Measurements from ENCODE around the gene ZHX3.

ZHX3 gene

DNA sequence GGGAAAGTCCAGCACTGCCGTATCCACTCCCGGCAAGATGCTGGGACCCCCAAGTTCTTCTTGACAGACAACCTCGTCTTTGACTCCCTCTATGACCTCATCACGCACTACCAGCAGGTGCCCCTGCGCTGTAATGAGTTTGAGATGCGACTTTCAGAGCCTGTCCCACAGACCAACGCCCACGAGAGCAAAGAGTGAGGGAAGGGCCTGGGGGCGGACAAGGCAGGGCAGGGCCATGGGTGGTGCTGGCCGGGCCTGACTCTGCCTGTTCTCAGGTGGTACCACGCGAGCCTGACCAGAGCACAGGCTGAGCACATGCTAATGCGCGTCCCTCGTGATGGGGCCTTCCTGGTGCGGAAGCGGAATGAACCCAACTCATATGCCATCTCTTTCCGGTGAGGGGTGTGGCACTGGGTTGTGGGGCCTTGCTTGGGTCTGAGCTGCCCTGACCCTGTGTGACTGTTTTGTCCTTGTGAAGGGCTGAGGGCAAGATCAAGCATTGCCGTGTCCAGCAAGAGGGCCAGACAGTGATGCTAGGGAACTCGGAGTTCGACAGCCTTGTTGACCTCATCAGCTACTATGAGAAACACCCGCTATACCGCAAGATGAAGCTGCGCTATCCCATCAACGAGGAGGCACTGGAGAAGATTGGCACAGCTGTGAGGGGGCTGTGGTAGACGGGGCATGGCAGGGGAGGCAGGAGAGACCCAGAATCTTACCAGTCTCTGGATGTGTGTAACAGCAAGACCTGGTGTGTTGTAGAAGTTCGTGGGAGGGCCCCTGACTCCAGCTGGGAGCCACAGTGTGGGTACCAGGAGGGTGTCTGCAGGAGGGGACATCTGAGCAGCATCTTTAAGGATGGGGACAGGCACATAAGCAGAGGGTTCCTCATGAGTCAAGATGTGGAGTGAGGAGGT, 151.1 kb downstream of the ZHX3 start:
- Histone ChIP-seq H3K4me1 (ENCODE audit: control insufficient read depth, low read depth, low read length) (no peaks in the 10 kb centered on the region), H2BK120ac (ENCODE audit: low read depth, low read length) (no peak overlapping the region), H4K5ac (ENCODE audit: low read length) (no peak overlapping the region), H3K4me2 (ENCODE audit: low read length) (no peak overlapping the region), H3K36me3 (ENCODE audit: control insufficient read depth, insufficient read depth, low read length) (peaks cover 59% of the 10 kb centered on the region), H3K4me3 (ENCODE audit: low read length) (no peak overlapping the region), H3K23ac (ENCODE audit: low read length) (no peak overlapping the region), H4K8ac (ENCODE audit: low read depth, low read length) (no peak overlapping the region), H2BK5ac (ENCODE audit: low read length) (no peak overlapping the region), H3K79me2 (ENCODE audit: control insufficient read depth, insufficient read depth, low read length) (no peaks in the 10 kb centered on the region), H2AK5ac (ENCODE audit: low read length) (no peak overlapping the region), H3K27ac (ENCODE audit: low read depth, low read length) (no peak overlapping the region), H3K4ac (ENCODE audit: low read depth, low read length) (no peak overlapping the region), H3K18ac (ENCODE audit: low read length) (no peak overlapping the region), H3K9ac (ENCODE audit: low read length) (no peak overlapping the region), H3K27me3 (ENCODE audit: insufficient read depth, low read length, poor library complexity) (no peaks in the 10 kb centered on the region), H3K56ac (ENCODE audit: low read length) (no peak overlapping the region), H3K79me1 (ENCODE audit: low read length) (no peaks in the 10 kb centered on the region), H2BK15ac (replicated peaks; ENCODE audit: low read depth) (no peak overlapping the region)
- no CpG with 5 or more reads among the region's 27 CpGs for WGBS (ENCODE audit: extremely low coverage, insufficient coverage, low lambda C conversion rate)
- no peak for DNase-seq

DNA sequence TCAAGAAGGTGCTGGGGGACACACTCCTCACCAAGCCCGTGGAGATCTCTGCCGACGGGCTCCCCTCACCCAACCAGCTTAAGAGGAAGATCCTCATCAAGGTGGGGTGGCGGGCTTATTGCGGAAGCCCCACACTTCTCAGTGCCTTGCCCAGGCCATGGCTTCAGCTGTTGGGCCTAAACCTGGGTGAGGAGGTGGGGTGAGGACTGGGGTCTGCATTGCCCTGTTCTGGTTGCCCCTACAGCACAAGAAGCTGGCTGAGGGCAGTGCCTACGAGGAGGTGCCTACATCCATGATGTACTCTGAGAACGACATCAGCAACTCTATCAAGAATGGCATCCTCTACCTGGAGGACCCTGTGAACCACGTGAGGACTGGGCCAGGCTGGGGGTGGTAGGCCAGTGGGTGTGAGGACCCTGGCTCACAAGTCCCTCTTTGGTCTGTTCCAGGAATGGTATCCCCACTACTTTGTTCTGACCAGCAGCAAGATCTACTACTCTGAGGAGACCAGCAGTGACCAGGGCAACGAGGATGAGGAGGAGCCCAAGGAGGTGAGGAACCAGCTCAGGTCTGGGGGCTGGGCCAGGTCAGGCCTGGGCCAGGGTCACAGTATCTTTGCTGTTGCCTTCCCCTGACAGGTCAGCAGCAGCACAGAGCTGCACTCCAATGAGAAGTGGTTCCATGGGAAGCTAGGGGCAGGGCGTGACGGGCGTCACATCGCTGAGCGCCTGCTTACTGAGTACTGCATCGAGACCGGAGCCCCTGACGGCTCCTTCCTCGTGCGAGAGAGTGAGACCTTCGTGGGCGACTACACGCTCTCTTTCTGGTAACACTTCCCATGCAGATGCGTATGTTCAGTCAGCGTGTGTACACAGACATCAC, 152.3 kb downstream of the ZHX3 start:
- Histone ChIP-seq H3K79me2 (ENCODE audit: control insufficient read depth, insufficient read depth, low read length) (peaks cover 3% of the 10 kb centered on the region), H3K4me3 (ENCODE audit: low read length) (no peak overlapping the region), H3K27me3 (ENCODE audit: insufficient read depth, low read length, poor library complexity) (no peaks in the 10 kb centered on the region), H3K27ac (ENCODE audit: low read depth, low read length) (no peak overlapping the region), H3K9ac (ENCODE audit: low read length) (no peak overlapping the region), H3K79me1 (ENCODE audit: low read length) (peaks cover 9% of the 10 kb centered on the region), H2BK120ac (ENCODE audit: low read depth, low read length) (no peak overlapping the region), H2AK5ac (ENCODE audit: low read length) (no peak overlapping the region), H4K8ac (ENCODE audit: low read depth, low read length) (no peak overlapping the region), H3K23ac (ENCODE audit: low read length) (no peak overlapping the region), H3K36me3 (ENCODE audit: control insufficient read depth, insufficient read depth, low read length) (peaks cover 55% of the 10 kb centered on the region), H3K4ac (ENCODE audit: low read depth, low read length) (no peak overlapping the region), H3K4me2 (ENCODE audit: low read length) (no peak overlapping the region), H3K4me1 (ENCODE audit: control insufficient read depth, low read depth, low read length) (no peaks in the 10 kb centered on the region), H4K5ac (ENCODE audit: low read length) (no peak overlapping the region), H3K56ac (ENCODE audit: low read length) (no peak overlapping the region), H2BK15ac (replicated peaks; ENCODE audit: low read depth) (no peak overlapping the region), H3K18ac (ENCODE audit: low read length) (no peak overlapping the region), H2BK5ac (ENCODE audit: low read length) (no peak overlapping the region)
- WGBS (ENCODE audit: extremely low coverage, insufficient coverage, low lambda C conversion rate), result no CpG with 5 or more reads among the region's 24 CpGs
- no peak for DNase-seq

DNA sequence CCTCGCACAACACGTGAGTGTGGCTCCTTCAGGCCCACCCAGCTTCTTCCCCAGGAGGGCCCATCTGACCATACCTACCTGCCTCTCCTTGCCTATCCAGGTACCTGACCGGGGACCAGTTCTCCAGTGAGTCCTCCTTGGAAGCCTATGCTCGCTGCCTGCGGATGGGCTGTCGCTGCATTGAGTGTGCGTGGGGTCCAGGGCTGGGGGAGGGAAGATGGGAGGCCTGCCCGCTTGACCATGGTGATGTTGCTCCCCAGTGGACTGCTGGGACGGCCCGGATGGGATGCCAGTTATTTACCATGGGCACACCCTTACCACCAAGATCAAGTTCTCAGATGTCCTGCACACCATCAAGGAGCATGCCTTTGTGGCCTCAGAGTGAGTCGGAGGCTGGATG, 153.7 kb downstream of the ZHX3 start:
- peaks cover 11% of the 10 kb centered on the region for H3K79me2 ChIP-seq (ENCODE audit: control insufficient read depth, insufficient read depth, low read length)
- H4K5ac ChIP-seq (ENCODE audit: low read length), result no peak overlapping the region
- H3K18ac ChIP-seq (ENCODE audit: low read length), result no peak overlapping the region
- H3K56ac ChIP-seq (ENCODE audit: low read length), result no peak overlapping the region
- H3K4me1 ChIP-seq (ENCODE audit: control insufficient read depth, low read depth, low read length), result peaks cover 3% of the 10 kb centered on the region
- H2BK15ac ChIP-seq (replicated peaks; ENCODE audit: low read depth), result no peak overlapping the region
- H3K36me3 ChIP-seq (ENCODE audit: control insufficient read depth, insufficient read depth, low read length), result peaks cover 43% of the 10 kb centered on the region
- no CpG with 5 or more reads among the region's 11 CpGs for WGBS (ENCODE audit: extremely low coverage, insufficient coverage, low lambda C conversion rate)
- H3K9ac ChIP-seq (ENCODE audit: low read length), result no peak overlapping the region
- no peak overlapping the region for H2AK5ac ChIP-seq (ENCODE audit: low read length)
- H3K4ac ChIP-seq (ENCODE audit: low read depth, low read length), result no peak overlapping the region
- H4K8ac ChIP-seq (ENCODE audit: low read depth, low read length), result no peak overlapping the region
- H3K79me1 ChIP-seq (ENCODE audit: low read length), result peaks cover 21% of the 10 kb centered on the region
- no peak overlapping the region for H3K4me2 ChIP-seq (ENCODE audit: low read length)
- H3K4me3 ChIP-seq (ENCODE audit: low read length), result no peak overlapping the region
- H3K27me3 ChIP-seq (ENCODE audit: insufficient read depth, low read length, poor library complexity), result no peaks in the 10 kb centered on the region
- no peak overlapping the region for H3K23ac ChIP-seq (ENCODE audit: low read length)
- no peak overlapping the region for H3K27ac ChIP-seq (ENCODE audit: low read depth, low read length)
- DNase-seq, result no peak
- no peak overlapping the region for H2BK120ac ChIP-seq (ENCODE audit: low read depth, low read length)
- no peak overlapping the region for H2BK5ac ChIP-seq (ENCODE audit: low read length)

DNA sequence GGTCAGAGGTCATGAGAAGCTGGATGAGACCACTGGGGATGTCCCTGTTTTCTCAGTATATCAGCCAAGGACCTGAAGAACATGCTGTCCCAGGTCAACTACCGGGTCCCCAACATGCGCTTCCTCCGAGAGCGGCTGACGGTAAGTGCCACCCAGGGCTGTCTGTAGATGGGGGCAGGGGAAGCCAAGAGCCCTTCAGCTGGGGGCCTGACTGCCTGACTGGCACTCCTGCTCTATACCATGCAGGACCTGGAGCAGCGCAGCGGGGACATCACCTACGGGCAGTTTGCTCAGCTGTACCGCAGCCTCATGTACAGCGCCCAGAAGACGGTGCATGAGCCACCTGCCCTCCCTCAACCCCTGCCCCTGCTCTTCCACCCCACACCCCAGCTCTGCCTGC, 155.1 kb downstream of the ZHX3 start:
- Histone ChIP-seq H3K36me3 (ENCODE audit: control insufficient read depth, insufficient read depth, low read length) (peaks cover 38% of the 10 kb centered on the region), H3K27ac (ENCODE audit: low read depth, low read length) (no peak overlapping the region), H2BK15ac (replicated peaks; ENCODE audit: low read depth) (no peak overlapping the region), H3K56ac (ENCODE audit: low read length) (no peak overlapping the region), H3K79me1 (ENCODE audit: low read length) (peaks cover 35% of the 10 kb centered on the region), H3K9ac (ENCODE audit: low read length) (no peak overlapping the region), H3K4me1 (ENCODE audit: control insufficient read depth, low read depth, low read length) (peaks cover 3% of the 10 kb centered on the region), H3K18ac (ENCODE audit: low read length) (no peak overlapping the region), H2BK5ac (ENCODE audit: low read length) (no peak overlapping the region), H3K27me3 (ENCODE audit: insufficient read depth, low read length, poor library complexity) (no peaks in the 10 kb centered on the region), H2AK5ac (ENCODE audit: low read length) (no peak overlapping the region), H4K5ac (ENCODE audit: low read length) (no peak overlapping the region), H2BK120ac (ENCODE audit: low read depth, low read length) (no peak overlapping the region), H3K4me2 (ENCODE audit: low read length) (no peak overlapping the region), H3K4me3 (ENCODE audit: low read length) (no peak overlapping the region), H3K79me2 (ENCODE audit: control insufficient read depth, insufficient read depth, low read length) (peaks cover 25% of the 10 kb centered on the region), H4K8ac (ENCODE audit: low read depth, low read length) (no peak overlapping the region), H3K23ac (ENCODE audit: low read length) (no peak overlapping the region), H3K4ac (ENCODE audit: low read depth, low read length) (no peak overlapping the region)
- DNase-seq, result no peak
- no CpG with 5 or more reads among the region's 11 CpGs for WGBS (ENCODE audit: extremely low coverage, insufficient coverage, low lambda C conversion rate)

DNA sequence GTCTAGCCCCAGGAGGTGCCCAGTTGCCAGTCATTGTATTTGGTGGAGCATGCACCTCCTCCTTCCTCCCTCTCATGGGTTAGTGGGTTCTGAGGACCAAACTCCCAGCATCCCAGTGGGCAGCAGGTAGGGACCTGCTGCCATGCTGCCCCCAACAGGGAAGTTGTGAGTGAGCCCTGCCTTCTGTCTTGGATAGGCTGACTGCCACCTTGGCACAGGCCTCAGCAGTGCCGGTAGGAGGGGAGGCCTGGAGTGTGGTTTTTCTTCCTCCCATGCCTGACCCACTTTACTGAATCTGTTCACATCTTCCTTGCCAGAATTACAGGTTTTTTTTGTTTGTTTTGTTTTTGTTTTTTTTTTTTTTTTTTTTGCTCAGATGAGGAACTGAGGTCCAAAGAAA, 155.6 kb downstream of the ZHX3 start:
- H3K27me3 ChIP-seq (ENCODE audit: insufficient read depth, low read length, poor library complexity), result no peaks in the 10 kb centered on the region
- no peak overlapping the region for H2BK120ac ChIP-seq (ENCODE audit: low read depth, low read length)
- H3K4me3 ChIP-seq (ENCODE audit: low read length), result no peak overlapping the region
- H3K27ac ChIP-seq (ENCODE audit: low read depth, low read length), result no peak overlapping the region
- DNase-seq, result no peak
- H2AK5ac ChIP-seq (ENCODE audit: low read length), result no peak overlapping the region
- H3K4me2 ChIP-seq (ENCODE audit: low read length), result no peak overlapping the region
- no peak overlapping the region for H4K5ac ChIP-seq (ENCODE audit: low read length)
- H2BK15ac ChIP-seq (replicated peaks; ENCODE audit: low read depth), result no peak overlapping the region
- peaks cover 3% of the 10 kb centered on the region for H3K4me1 ChIP-seq (ENCODE audit: control insufficient read depth, low read depth, low read length)
- H4K8ac ChIP-seq (ENCODE audit: low read depth, low read length), result no peak overlapping the region
- no peak overlapping the region for H3K56ac ChIP-seq (ENCODE audit: low read length)
- H3K36me3 ChIP-seq (ENCODE audit: control insufficient read depth, insufficient read depth, low read length), result peaks cover 36% of the 10 kb centered on the region
- no peak overlapping the region for H2BK5ac ChIP-seq (ENCODE audit: low read length)
- H3K18ac ChIP-seq (ENCODE audit: low read length), result no peak overlapping the region
- no peak overlapping the region for H3K9ac ChIP-seq (ENCODE audit: low read length)
- H3K79me1 ChIP-seq (ENCODE audit: low read length), result peaks cover 35% of the 10 kb centered on the region
- H3K23ac ChIP-seq (ENCODE audit: low read length), result no peak overlapping the region
- no peak overlapping the region for H3K4ac ChIP-seq (ENCODE audit: low read depth, low read length)
- H3K79me2 ChIP-seq (ENCODE audit: control insufficient read depth, insufficient read depth, low read length), result peaks cover 30% of the 10 kb centered on the region
- WGBS (ENCODE audit: extremely low coverage, insufficient coverage, low lambda C conversion rate), result no CpG with 5 or more reads among the region's 1 CpG
